PC-3 (cell line): ENCODE results near the gene TAPBPL. TPM values are rescaled to one million over a fixed set of nuclear protein-coding genes. Genes with fewer than 3 reads are reported as not detected.
"Not testable (repeated sequence)": the region's sequence is repeated elsewhere in the genome, so short reads cannot be mapped to it uniquely, and the experiment has no call there.

Experiments used
- ATAC-seq: fragments of 200-7000 bp; cut with Tn5 transposase; 2 replicates; pipeline ENCODE4 v1.9.1; 2020; ENCODE audit warnings: mild to moderate bottlenecking, moderate library complexity
- BruUV-seq: library from RNA; stranded (reverse); fragments of 400-500 nt; replicated peaks from 2 replicates; lab custom pipeline; 2021; lab: Mats Ljungman, UMichigan
- CTCF ChIA-PET: fragments of 300-600 bp; sonication (Branson Sonifier 250); formaldehyde crosslinking; loops from one replicate; lab custom pipeline; 2022; ENCODE audit warnings: antibody characterized with exemption; lab: Charles Lee
- POLR2A ChIA-PET: fragments of 300-600 bp; sonication (Branson Sonifier 250); formaldehyde crosslinking; loops from one replicate; lab custom pipeline; 2022; ENCODE audit warnings: antibody characterized with exemption; ENCODE audit not compliant: unreplicated experiment; lab: Charles Lee
- DNase-seq: peaks from one replicate; pipeline ENCODE4 v3.0.0-alpha.2; 2015
- H2AFZ ChIP-seq: fragments of 300-600 bp; sonication (generic); 2 replicates; pipeline ENCODE4 v1.6.0; 2016; ENCODE audit warnings: antibody characterized with exemption, low read length
- H3F3A ChIP-seq: fragments of 300-600 bp; sonication (generic); one replicate; pipeline ENCODE4 v1.6.0; 2017; ENCODE audit warnings: antibody characterized with exemption, low read length, control low read depth, mild to moderate bottlenecking; ENCODE audit not compliant: unreplicated experiment
- H3K27ac ChIP-seq: fragments of 300-600 bp; sonication (generic); 2 replicates; pipeline ENCODE4 v1.5.1; 2016; ENCODE audit warnings: mild to moderate bottlenecking, low read length
- H3K27me3 ChIP-seq: fragments of 300-600 bp; sonication (generic); 2 replicates; pipeline ENCODE4 v1.6.1; 2016; ENCODE audit warnings: low read length, mixed read lengths
- H3K36me3 ChIP-seq: fragments of 300-600 bp; sonication (generic); 2 replicates; pipeline ENCODE4 v1.6.1; 2016; ENCODE audit warnings: low read depth, mixed run types, low read length, mixed read lengths
- H3K4me1 ChIP-seq: fragments of 300-600 bp; sonication (generic); 2 replicates; pipeline ENCODE4 v1.5.1; 2016; ENCODE audit warnings: low read length; ENCODE audit not compliant: insufficient read depth
- H3K4me2 ChIP-seq: fragments of 300-600 bp; sonication (generic); 2 replicates; pipeline ENCODE4 v1.6.0; 2016; ENCODE audit warnings: low read length
- H3K4me3 ChIP-seq: fragments of 300-600 bp; sonication (generic); 2 replicates; pipeline ENCODE4 v1.5.1; 2016; ENCODE audit warnings: mild to moderate bottlenecking, low read length, mixed read lengths
- H3K79me2 ChIP-seq: fragments of 300-600 bp; sonication (generic); 2 replicates; pipeline ENCODE4 v1.6.1; 2017; ENCODE audit warnings: low read length, mixed read lengths
- H3K9ac ChIP-seq: fragments of 300-600 bp; sonication (generic); 2 replicates; pipeline ENCODE4 v1.6.0; 2016; ENCODE audit warnings: mild to moderate bottlenecking, low read length
- H3K9me2 ChIP-seq: fragments of 300-600 bp; sonication (generic); replicated peaks from 2 replicates; pipeline ENCODE4 v1.6.1; 2016; ENCODE audit warnings: mixed run types, low read length, mixed read lengths
- H3K9me3 ChIP-seq: fragments of 300-600 bp; sonication (generic); 2 replicates; pipeline ENCODE4 v1.6.1; 2016; ENCODE audit warnings: low read length, mixed read lengths
- H4K20me1 ChIP-seq: fragments of 300-600 bp; sonication (generic); 2 replicates; pipeline ENCODE4 v1.6.1; 2016; ENCODE audit warnings: low read length, mixed read lengths
- CTCF ChIP-seq: fragments of 300-600 bp; sonication (generic); conservative IDR thresholded peaks from 2 replicates; pipeline ENCODE4 v1.5.1; 2017; ENCODE audit warnings: antibody characterized with exemption, low read depth, mild to moderate bottlenecking, low read length
- EZH2 ChIP-seq: fragments of 300-600 bp; sonication (generic); IDR thresholded peaks from one replicate; pipeline ENCODE4 v1.6.1; 2017; ENCODE audit warnings: antibody characterized with exemption, mild to moderate bottlenecking, low read length; ENCODE audit not compliant: unreplicated experiment
- EZH2phosphoT487 ChIP-seq: fragments of 300-600 bp; sonication (generic); IDR thresholded peaks from 2 replicates; pipeline ENCODE4 v1.6.1; 2018; ENCODE audit warnings: mild to moderate bottlenecking, antibody characterized with exemption, low read length, borderline replicate concordance
- intact Hi-C: fragments of 100-400 bp; cut with micrococcal nuclease; formaldehyde crosslinking; loops from 2 replicates; pipeline ENCODE4 v1.9.0; 2023
- total RNA-seq: library from RNA; depleted of rRNA; stranded (reverse); fragments of >200 nt; gene quantifications from 2 replicates; pipeline ENCODE4 v1.2.3, GENCODE V29; 2014

Gene TAPBPL
- total RNA-seq, 1 experiment from 2014 or later: 0.47 TPM

- Histone ChIP-seq H3K4me1 (peaks cover 19% of the 10 kb centered on the region), H3K4me2 (no peak overlapping the region), H3K9me3 (no peaks in the 10 kb centered on the region), H3K79me2 (no peaks in the 10 kb centered on the region), H3K27ac (no peak overlapping the region), H3K9me2 (no peaks in the 10 kb centered on the region), H2AFZ (no peak overlapping the region), H3K36me3 (no peaks in the 10 kb centered on the region), H3F3A (peaks cover 8% of the 10 kb centered on the region), H3K4me3 (no peak overlapping the region), H3K27me3 (no peaks in the 10 kb centered on the region), H4K20me1 (no peaks in the 10 kb centered on the region), H3K9ac (no peak overlapping the region)
- no TSS peak for BruUV-seq
- intact Hi-C loops: no loop called here
- TF ChIP-seq EZH2 (no peak), EZH2phosphoT487 (no peak), CTCF (no peak)
- ATAC-seq: no peak
- POLR2A ChIA-PET: no interaction called here
- CTCF ChIA-PET: no interaction called here
- no peak for DNase-seq
Measured at GRCh38 chr12:6426882-6427671, 24.8 kb upstream of the TAPBPL start.

GRCh38 chr12:6427796-6428195 lies 24.0 kb upstream of the TAPBPL start:
- H3K27ac ChIP-seq, CTCF ChIA-PET, H3K9ac ChIP-seq, H3K4me2 ChIP-seq, DNase-seq, BruUV-seq, H3K36me3 ChIP-seq, H3K4me3 ChIP-seq, H3K9me2 ChIP-seq, H3K79me2 ChIP-seq, H3K9me3 ChIP-seq, H3K27me3 ChIP-seq, ATAC-seq, H3F3A ChIP-seq, POLR2A ChIA-PET, intact Hi-C loops, H2AFZ ChIP-seq, H4K20me1 ChIP-seq: not testable (repeated sequence)
- H3K4me1 ChIP-seq: peaks cover 19% of the 10 kb centered on the region

GRCh38 chr12:6428326-6428725 lies 23.5 kb upstream of the TAPBPL start:
- Histone ChIP-seq H3K4me2 (no peak overlapping the region), H2AFZ (no peak overlapping the region), H3K9me3 (no peaks in the 10 kb centered on the region), H3K27ac (no peak overlapping the region), H4K20me1 (no peaks in the 10 kb centered on the region), H3K9ac (no peak overlapping the region), H3K9me2 (no peaks in the 10 kb centered on the region), H3K4me1 (peaks cover 19% of the 10 kb centered on the region), H3K36me3 (no peaks in the 10 kb centered on the region), H3K4me3 (no peak overlapping the region), H3K27me3 (no peaks in the 10 kb centered on the region), H3F3A (peaks cover 8% of the 10 kb centered on the region), H3K79me2 (no peaks in the 10 kb centered on the region)
- intact Hi-C loops: no loop called here
- DNase-seq (no peak), ATAC-seq (no peak)
- ChIA-PET POLR2A (no interaction called here), CTCF (no interaction called here)
- no TSS peak for BruUV-seq
- TF ChIP-seq CTCF (no peak), EZH2 (no peak), EZH2phosphoT487 (no peak)
